PC-3 (cell line): ENCODE measurements around the gene IFNA6. TPM values are rescaled to one million over a fixed set of nuclear protein-coding genes. Genes with fewer than 3 reads are reported as not detected.
"Not testable (repeated sequence)": the region's sequence is repeated elsewhere in the genome, so short reads cannot be mapped to it uniquely, and the experiment has no call there.

Experiments used
- ATAC-seq: fragments of 200-7000 bp; cut with Tn5 transposase; 2 replicates; pipeline ENCODE4 v1.9.1; 2020; ENCODE audit warnings: mild to moderate bottlenecking, moderate library complexity
- BruUV-seq: library from RNA; stranded (reverse); fragments of 400-500 nt; replicated peaks from 2 replicates; lab custom pipeline; 2021; lab: Mats Ljungman, UMichigan
- CTCF ChIA-PET: fragments of 300-600 bp; sonication (Branson Sonifier 250); formaldehyde crosslinking; loops from one replicate; lab custom pipeline; 2022; ENCODE audit warnings: antibody characterized with exemption; lab: Charles Lee
- POLR2A ChIA-PET: fragments of 300-600 bp; sonication (Branson Sonifier 250); formaldehyde crosslinking; loops from one replicate; lab custom pipeline; 2022; ENCODE audit warnings: antibody characterized with exemption; ENCODE audit not compliant: unreplicated experiment; lab: Charles Lee
- DNase-seq: peaks from one replicate; pipeline ENCODE4 v3.0.0-alpha.2; 2015
- H2AFZ ChIP-seq: fragments of 300-600 bp; sonication (generic); 2 replicates; pipeline ENCODE4 v1.6.0; 2016; ENCODE audit warnings: antibody characterized with exemption, low read length
- H3F3A ChIP-seq: fragments of 300-600 bp; sonication (generic); one replicate; pipeline ENCODE4 v1.6.0; 2017; ENCODE audit warnings: antibody characterized with exemption, low read length, control low read depth, mild to moderate bottlenecking; ENCODE audit not compliant: unreplicated experiment
- H3K27ac ChIP-seq: fragments of 300-600 bp; sonication (generic); 2 replicates; pipeline ENCODE4 v1.5.1; 2016; ENCODE audit warnings: mild to moderate bottlenecking, low read length
- H3K27me3 ChIP-seq: fragments of 300-600 bp; sonication (generic); 2 replicates; pipeline ENCODE4 v1.6.1; 2016; ENCODE audit warnings: low read length, mixed read lengths
- H3K36me3 ChIP-seq: fragments of 300-600 bp; sonication (generic); 2 replicates; pipeline ENCODE4 v1.6.1; 2016; ENCODE audit warnings: low read depth, mixed run types, low read length, mixed read lengths
- H3K4me1 ChIP-seq: fragments of 300-600 bp; sonication (generic); 2 replicates; pipeline ENCODE4 v1.5.1; 2016; ENCODE audit warnings: low read length; ENCODE audit not compliant: insufficient read depth
- H3K4me2 ChIP-seq: fragments of 300-600 bp; sonication (generic); 2 replicates; pipeline ENCODE4 v1.6.0; 2016; ENCODE audit warnings: low read length
- H3K4me3 ChIP-seq: fragments of 300-600 bp; sonication (generic); 2 replicates; pipeline ENCODE4 v1.5.1; 2016; ENCODE audit warnings: mild to moderate bottlenecking, low read length, mixed read lengths
- H3K79me2 ChIP-seq: fragments of 300-600 bp; sonication (generic); 2 replicates; pipeline ENCODE4 v1.6.1; 2017; ENCODE audit warnings: low read length, mixed read lengths
- H3K9ac ChIP-seq: fragments of 300-600 bp; sonication (generic); 2 replicates; pipeline ENCODE4 v1.6.0; 2016; ENCODE audit warnings: mild to moderate bottlenecking, low read length
- H3K9me2 ChIP-seq: fragments of 300-600 bp; sonication (generic); replicated peaks from 2 replicates; pipeline ENCODE4 v1.6.1; 2016; ENCODE audit warnings: mixed run types, low read length, mixed read lengths
- H3K9me3 ChIP-seq: fragments of 300-600 bp; sonication (generic); 2 replicates; pipeline ENCODE4 v1.6.1; 2016; ENCODE audit warnings: low read length, mixed read lengths
- H4K20me1 ChIP-seq: fragments of 300-600 bp; sonication (generic); 2 replicates; pipeline ENCODE4 v1.6.1; 2016; ENCODE audit warnings: low read length, mixed read lengths
- EZH2 ChIP-seq: fragments of 300-600 bp; sonication (generic); IDR thresholded peaks from one replicate; pipeline ENCODE4 v1.6.1; 2017; ENCODE audit warnings: antibody characterized with exemption, mild to moderate bottlenecking, low read length; ENCODE audit not compliant: unreplicated experiment
- EZH2phosphoT487 ChIP-seq: fragments of 300-600 bp; sonication (generic); IDR thresholded peaks from 2 replicates; pipeline ENCODE4 v1.6.1; 2018; ENCODE audit warnings: mild to moderate bottlenecking, antibody characterized with exemption, low read length, borderline replicate concordance
- intact Hi-C: fragments of 100-400 bp; cut with micrococcal nuclease; formaldehyde crosslinking; loops from 2 replicates; pipeline ENCODE4 v1.9.0; 2023
- total RNA-seq: library from RNA; depleted of rRNA; stranded (reverse); fragments of >200 nt; gene quantifications from 2 replicates; pipeline ENCODE4 v1.2.3, GENCODE V29; 2014
- TF ChIP-seq, protein P1 (sequence below): fragments of 300-600 bp; sonication (generic); conservative IDR thresholded peaks from 2 replicates; pipeline ENCODE4 v1.5.1; 2017; ENCODE audit warnings: antibody characterized with exemption, low read depth, mild to moderate bottlenecking, low read length

IFNA6 gene
- total RNA-seq, 1 experiment from 2014 or later = not detected

DNA sequence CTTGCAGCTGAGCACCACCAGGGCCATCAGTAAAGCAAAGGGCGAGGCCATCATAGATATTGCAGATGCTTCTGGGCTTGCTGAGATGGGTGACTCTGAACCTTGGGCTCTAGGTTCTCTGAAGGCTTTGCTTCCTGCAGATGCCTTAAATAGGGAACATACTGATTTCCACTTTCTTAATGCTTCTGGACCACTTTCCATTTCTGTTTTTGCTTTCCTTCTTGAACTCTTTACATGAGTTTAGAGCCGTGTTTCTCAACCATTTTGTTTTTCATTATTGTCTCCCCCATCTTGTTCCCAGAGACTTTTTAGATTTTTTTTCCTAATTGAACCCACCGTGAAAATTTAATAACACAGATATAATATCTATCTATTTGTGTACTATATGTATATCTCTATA, 17.3 kb upstream of the IFNA6 start, which contains the start of gene IFNA13:
Gene IFNA13 (minus strand): TSS at position 101 of the 400 bp plus-strand sequence. CDS start 47 bp downstream, at position 54.
- H3K4me2 ChIP-seq = no peak within 1 kb of the TSS
- no peaks in the 10 kb centered on the region for H3K79me2 ChIP-seq
- no peak for ATAC-seq
- H3K4me3 ChIP-seq = no peak within 1 kb of the TSS
- H3K9me2 ChIP-seq = no peaks in the 10 kb centered on the region
- POLR2A ChIA-PET = no interaction called here
- no peaks in the 10 kb centered on the region for H4K20me1 ChIP-seq
- H3K27me3 ChIP-seq = no peaks in the 10 kb centered on the region
- DNase-seq = no peak
- no peak within 1 kb of the TSS for H3K27ac ChIP-seq
- no peak within 1 kb of the TSS for H2AFZ ChIP-seq
- no peak within 1 kb of the TSS for H3K9ac ChIP-seq
- no peaks in the 10 kb centered on the region for H3K36me3 ChIP-seq
- no TSS peak for BruUV-seq
- CTCF ChIA-PET = no interaction called here
- no peaks in the 10 kb centered on the region for H3K9me3 ChIP-seq
- H3K4me1 ChIP-seq = no peaks in the 10 kb centered on the region
- no peaks in the 10 kb centered on the region for H3F3A ChIP-seq
- TF ChIP-seq, protein P1, sequence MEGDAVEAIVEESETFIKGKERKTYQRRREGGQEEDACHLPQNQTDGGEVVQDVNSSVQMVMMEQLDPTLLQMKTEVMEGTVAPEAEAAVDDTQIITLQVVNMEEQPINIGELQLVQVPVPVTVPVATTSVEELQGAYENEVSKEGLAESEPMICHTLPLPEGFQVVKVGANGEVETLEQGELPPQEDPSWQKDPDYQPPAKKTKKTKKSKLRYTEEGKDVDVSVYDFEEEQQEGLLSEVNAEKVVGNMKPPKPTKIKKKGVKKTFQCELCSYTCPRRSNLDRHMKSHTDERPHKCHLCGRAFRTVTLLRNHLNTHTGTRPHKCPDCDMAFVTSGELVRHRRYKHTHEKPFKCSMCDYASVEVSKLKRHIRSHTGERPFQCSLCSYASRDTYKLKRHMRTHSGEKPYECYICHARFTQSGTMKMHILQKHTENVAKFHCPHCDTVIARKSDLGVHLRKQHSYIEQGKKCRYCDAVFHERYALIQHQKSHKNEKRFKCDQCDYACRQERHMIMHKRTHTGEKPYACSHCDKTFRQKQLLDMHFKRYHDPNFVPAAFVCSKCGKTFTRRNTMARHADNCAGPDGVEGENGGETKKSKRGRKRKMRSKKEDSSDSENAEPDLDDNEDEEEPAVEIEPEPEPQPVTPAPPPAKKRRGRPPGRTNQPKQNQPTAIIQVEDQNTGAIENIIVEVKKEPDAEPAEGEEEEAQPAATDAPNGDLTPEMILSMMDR = no peak
- TF ChIP-seq EZH2phosphoT487 (no peak), EZH2 (no peak)
- intact Hi-C loops = no loop called here

DNA sequence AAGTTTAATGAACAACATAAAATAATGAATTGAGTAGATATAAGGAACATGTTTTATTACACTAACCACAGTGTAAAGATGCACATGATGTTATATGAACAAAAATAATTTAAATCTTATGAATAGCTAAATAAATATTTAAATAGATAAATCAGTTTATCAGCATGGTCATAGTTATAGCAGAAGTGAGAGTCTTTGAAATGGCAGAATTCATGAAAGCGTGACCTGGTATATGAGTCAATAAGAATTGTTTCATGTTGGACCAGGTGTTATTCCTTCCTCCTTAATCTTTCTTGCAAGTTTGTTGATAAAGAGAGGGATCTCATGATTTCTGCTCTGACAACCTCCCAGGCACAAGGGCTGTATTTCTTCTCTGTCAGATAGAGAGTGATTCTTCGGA, 16.5 kb upstream of the IFNA6 start:
- H3K27me3 ChIP-seq, ATAC-seq, intact Hi-C loops, H2AFZ ChIP-seq, H3K9ac ChIP-seq, H3K4me2 ChIP-seq, H3K79me2 ChIP-seq, H3K4me1 ChIP-seq, H3K4me3 ChIP-seq, H4K20me1 ChIP-seq, POLR2A ChIA-PET, H3K9me2 ChIP-seq, H3K27ac ChIP-seq, CTCF ChIA-PET, H3F3A ChIP-seq, BruUV-seq, H3K9me3 ChIP-seq, H3K36me3 ChIP-seq, DNase-seq: not testable (repeated sequence)

DNA sequence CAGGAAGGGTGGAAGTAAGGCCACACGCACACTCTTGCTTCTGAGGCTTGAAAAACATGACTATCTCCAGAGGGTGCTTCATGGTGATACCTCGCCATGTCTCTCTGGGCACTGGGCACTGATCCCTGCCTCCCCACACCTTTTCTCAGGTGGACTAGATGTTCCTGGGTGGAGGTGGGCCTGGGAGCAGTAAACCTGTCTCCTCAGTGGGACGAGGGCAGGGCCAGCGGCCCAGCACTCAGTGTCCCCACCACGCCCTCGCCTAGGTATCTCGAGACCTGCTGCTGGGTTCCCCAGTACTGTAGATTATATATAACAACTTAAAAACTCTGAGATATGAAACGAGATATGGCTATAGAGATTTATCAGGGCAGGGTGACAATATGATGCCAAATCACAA, 11.6 kb upstream of the IFNA6 start:
- CTCF ChIA-PET = no interaction called here
- POLR2A ChIA-PET = no interaction called here
- Histone ChIP-seq H3K9ac (no peak overlapping the region), H3K4me1 (no peaks in the 10 kb centered on the region), H4K20me1 (no peaks in the 10 kb centered on the region), H3K4me2 (no peak overlapping the region), H3K4me3 (no peak overlapping the region), H3K27me3 (no peaks in the 10 kb centered on the region), H3K9me3 (no peaks in the 10 kb centered on the region), H3K79me2 (no peaks in the 10 kb centered on the region), H3K27ac (no peak overlapping the region), H2AFZ (no peak overlapping the region), H3K36me3 (no peaks in the 10 kb centered on the region), H3F3A (no peaks in the 10 kb centered on the region), H3K9me2 (no peaks in the 10 kb centered on the region)
- intact Hi-C loops = no loop called here
- BruUV-seq = no TSS peak
- no peak for DNase-seq
- TF ChIP-seq EZH2 (no peak), EZH2phosphoT487 (no peak)
- TF ChIP-seq, protein P1 = no peak
- no peak for ATAC-seq
